ENCODE data around the gene ZNF555.
"Not testable (repeated sequence)": the region's sequence is repeated elsewhere in the genome, so short reads cannot be mapped to it uniquely, and the experiment has no call there.

ZNF555 gene

GRCh38 chr19:2807379-2808128 is 33.7 kb upstream of the ZNF555 start:
- no peak for DNase-seq

GRCh38 chr19:2808129-2808941 is 32.9 kb upstream of the ZNF555 start:
- no peak for DNase-seq

- DNase-seq = no peak
Observed at GRCh38 chr19:2809387-2810140, 31.7 kb upstream of the ZNF555 start.

GRCh38 chr19:2810141-2811091 is 30.9 kb upstream of the ZNF555 start:
- DNase-seq = no peak

- DNase-seq = no peak
Observed at GRCh38 chr19:2811221-2811722, 30.0 kb upstream of the ZNF555 start.

GRCh38 chr19:2811735-2812413 is 29.4 kb upstream of the ZNF555 start:
- DNase-seq = peak in 1 of 14 donors; percentile 49

- no peak for DNase-seq
Observed at GRCh38 chr19:2812414-2813234, 28.7 kb upstream of the ZNF555 start.

- DNase-seq = peak in 1 of 14 donors; percentile 20
Observed at GRCh38 chr19:2813235-2814160, 27.8 kb upstream of the ZNF555 start.

- no peak for DNase-seq
Observed at GRCh38 chr19:2814426-2814825, 26.8 kb upstream of the ZNF555 start.

- no peak for DNase-seq
Observed at GRCh38 chr19:2815191-2815614, 26.1 kb upstream of the ZNF555 start.

GRCh38 chr19:2815923-2816322 is 25.4 kb upstream of the ZNF555 start:
- DNase-seq = no peak

- no peak for DNase-seq
Observed at GRCh38 chr19:2816641-2817040, 24.6 kb upstream of the ZNF555 start.

GRCh38 chr19:2817237-2817829 is 23.9 kb upstream of the ZNF555 start:
- not testable (repeated sequence) for DNase-seq

GRCh38 chr19:2819540-2820111 is 21.6 kb upstream of the ZNF555 start, which contains the start of gene ZNF554:
Gene ZNF554 (plus strand): TSS chr19:2819868. CDS start chr19:2820072, 204 bp downstream.
- peak; percentile 24 to 94 (median 84) for DNase-seq

GRCh38 chr19:2820112-2820702 is 21.1 kb upstream of the ZNF555 start:
- DNase-seq = peak in 1 of 14 donors; percentile 38

GRCh38 chr19:2822846-2823245 is 18.4 kb upstream of the ZNF555 start:
- no peak for DNase-seq

GRCh38 chr19:2823646-2824045 is 17.6 kb upstream of the ZNF555 start:
- DNase-seq = no peak

GRCh38 chr19:2824129-2824528 is 17.1 kb upstream of the ZNF555 start:
- DNase-seq = no peak
